Caco-2 (cell line): Measurements from ENCODE around the gene DIRAS1. TPM values are rescaled to one million over a fixed set of nuclear protein-coding genes. Genes with fewer than 3 reads are reported as not detected.

ENCODE experiments used
- BruUV-seq: library from RNA; stranded (reverse); fragments of 400-500 nt; replicated peaks from 2 replicates; lab custom pipeline; 2021; lab: Mats Ljungman, UMichigan
- CTCF ChIA-PET: fragments of 300-600 bp; sonication (Branson Sonifier 250); formaldehyde crosslinking; loops from one replicate; lab custom pipeline; 2022; ENCODE audit warnings: antibody characterized with exemption; lab: Charles Lee
- POLR2A ChIA-PET: fragments of 300-600 bp; sonication (Branson Sonifier 250); formaldehyde crosslinking; loops from one replicate; lab custom pipeline; 2022; ENCODE audit warnings: antibody characterized with exemption; lab: Charles Lee
- DNase-seq, 2 experiments: peaks; one replicate each; pipeline versions ENCODE4 v3.0.0 to v3.0.0-alpha.2; 2020 to 2022
- H3K27me3 ChIP-seq: replicated peaks from 2 replicates; pipeline ENCODE4 v1.6.0; 2011; ENCODE audit warnings: low read length; ENCODE audit not compliant: control insufficient read depth, insufficient read depth
- H3K36me3 ChIP-seq: 2 replicates; pipeline ENCODE4 v1.5.1; 2011; ENCODE audit warnings: low read length; ENCODE audit not compliant: control insufficient read depth, insufficient read depth
- H3K4me1 ChIP-seq: fragments of 250-450 bp; sonication (Bioruptor Pico); 2 replicates; pipeline ENCODE4 v1.5.1; 2020; ENCODE audit warnings: mild to moderate bottlenecking
- H3K4me3 ChIP-seq: 2 replicates; pipeline ENCODE4 v1.5.1; 2011; ENCODE audit warnings: low read depth, mild to moderate bottlenecking, control low read depth, low read length
- H3K9me3 ChIP-seq: fragments of 250-450 bp; sonication (Bioruptor Pico); 2 replicates; pipeline ENCODE4 v1.5.1; 2020; ENCODE audit warnings: mild to moderate bottlenecking, moderate library complexity
- H3K27ac Mint-ChIP-seq: one replicate; pipeline ENCODE4 v1.8.0; 2022; ENCODE audit warnings: mixed read lengths; ENCODE audit not compliant: unreplicated experiment
- H3K27me3 Mint-ChIP-seq: one replicate; pipeline ENCODE4 v1.8.0; 2022; ENCODE audit warnings: mixed read lengths; ENCODE audit not compliant: insufficient read depth, unreplicated experiment
- H3K36me3 Mint-ChIP-seq: one replicate; pipeline ENCODE4 v1.8.0; 2022; ENCODE audit warnings: mild to moderate bottlenecking, mixed read lengths; ENCODE audit not compliant: insufficient read depth, unreplicated experiment
- H3K4me1 Mint-ChIP-seq: one replicate; pipeline ENCODE4 v1.8.0; 2022; ENCODE audit warnings: low read depth, mixed read lengths; ENCODE audit not compliant: unreplicated experiment
- H3K4me3 Mint-ChIP-seq: one replicate; pipeline ENCODE4 v1.8.0; 2022; ENCODE audit warnings: mild to moderate bottlenecking, moderate library complexity, mixed read lengths; ENCODE audit not compliant: unreplicated experiment
- H3K9me3 Mint-ChIP-seq: one replicate; pipeline ENCODE4 v1.8.0; 2022; ENCODE audit warnings: mixed read lengths; ENCODE audit not compliant: unreplicated experiment
- intact Hi-C: fragments of 100-400 bp; cut with micrococcal nuclease; formaldehyde crosslinking; loops from one replicate; pipeline ENCODE4 v1.10.0; 2022; ENCODE audit not compliant: unreplicated experiment
- total RNA-seq: library from RNA; stranded (reverse); gene quantifications from 2 replicates; pipeline ENCODE4 v1.2.3, GENCODE V29; 2022
- TF ChIP-seq, protein P1 (sequence below), 2 experiments: fragments of 200-600 bp in 1 of 2; IDR thresholded peaks; 1 replicate in 1 of 2; 2 replicates in 1 of 2; pipeline versions ENCODE4 v1.5.1 to v1.8.0; 2011 to 2022; ENCODE audit warnings: antibody characterized with exemption in 1 of 2, control low read depth in 1 of 2, inconsistent platforms in 1 of 2, low read depth in 1 of 2, low read length in 1 of 2, mild to moderate bottlenecking in 1 of 2, moderate library complexity in 1 of 2; ENCODE audit not compliant: insufficient read depth in 1 of 2, severe bottlenecking in 1 of 2, unreplicated experiment in 1 of 2

DIRAS1 gene
- total RNA-seq, 1 experiment from 2014 or later = 2.3 TPM

- no peaks in the 10 kb centered on the region; the same call in 1 of the 2 replicates for H3K36me3 ChIP-seq
- H3K36me3 Mint-ChIP-seq = peaks cover 80% of the 10 kb centered on the region
- no peak overlapping the region for H3K27ac Mint-ChIP-seq
- H3K4me3 ChIP-seq = no peak overlapping the region
- no peaks in the 10 kb centered on the region for H3K4me1 Mint-ChIP-seq
- TF ChIP-seq, protein P1, sequence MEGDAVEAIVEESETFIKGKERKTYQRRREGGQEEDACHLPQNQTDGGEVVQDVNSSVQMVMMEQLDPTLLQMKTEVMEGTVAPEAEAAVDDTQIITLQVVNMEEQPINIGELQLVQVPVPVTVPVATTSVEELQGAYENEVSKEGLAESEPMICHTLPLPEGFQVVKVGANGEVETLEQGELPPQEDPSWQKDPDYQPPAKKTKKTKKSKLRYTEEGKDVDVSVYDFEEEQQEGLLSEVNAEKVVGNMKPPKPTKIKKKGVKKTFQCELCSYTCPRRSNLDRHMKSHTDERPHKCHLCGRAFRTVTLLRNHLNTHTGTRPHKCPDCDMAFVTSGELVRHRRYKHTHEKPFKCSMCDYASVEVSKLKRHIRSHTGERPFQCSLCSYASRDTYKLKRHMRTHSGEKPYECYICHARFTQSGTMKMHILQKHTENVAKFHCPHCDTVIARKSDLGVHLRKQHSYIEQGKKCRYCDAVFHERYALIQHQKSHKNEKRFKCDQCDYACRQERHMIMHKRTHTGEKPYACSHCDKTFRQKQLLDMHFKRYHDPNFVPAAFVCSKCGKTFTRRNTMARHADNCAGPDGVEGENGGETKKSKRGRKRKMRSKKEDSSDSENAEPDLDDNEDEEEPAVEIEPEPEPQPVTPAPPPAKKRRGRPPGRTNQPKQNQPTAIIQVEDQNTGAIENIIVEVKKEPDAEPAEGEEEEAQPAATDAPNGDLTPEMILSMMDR (IDR thresholded peaks at IDR 0.05; ENCODE audit: insufficient read depth in 1 of 2, low read depth in 1 of 2, low read length in 1 of 2, severe bottlenecking in 1 of 2, unreplicated experiment in 1 of 2) = no peak
- H3K27me3 Mint-ChIP-seq = no peaks in the 10 kb centered on the region
- no peaks in the 10 kb centered on the region for H3K9me3 Mint-ChIP-seq
- intact Hi-C loops = no loop called here
- no peaks in the 10 kb centered on the region for H3K9me3 ChIP-seq
- H3K4me3 Mint-ChIP-seq = no peak overlapping the region
- H3K4me1 ChIP-seq = no peaks in the 10 kb centered on the region
- DNase-seq = no peak
- BruUV-seq = no TSS peak
- no peaks in the 10 kb centered on the region for H3K27me3 ChIP-seq
- POLR2A ChIA-PET = no interaction called here
- CTCF ChIA-PET = no interaction called here
Measured at GRCh38 chr19:2759965-2760364, 38.8 kb upstream of the DIRAS1 start.

DNA sequence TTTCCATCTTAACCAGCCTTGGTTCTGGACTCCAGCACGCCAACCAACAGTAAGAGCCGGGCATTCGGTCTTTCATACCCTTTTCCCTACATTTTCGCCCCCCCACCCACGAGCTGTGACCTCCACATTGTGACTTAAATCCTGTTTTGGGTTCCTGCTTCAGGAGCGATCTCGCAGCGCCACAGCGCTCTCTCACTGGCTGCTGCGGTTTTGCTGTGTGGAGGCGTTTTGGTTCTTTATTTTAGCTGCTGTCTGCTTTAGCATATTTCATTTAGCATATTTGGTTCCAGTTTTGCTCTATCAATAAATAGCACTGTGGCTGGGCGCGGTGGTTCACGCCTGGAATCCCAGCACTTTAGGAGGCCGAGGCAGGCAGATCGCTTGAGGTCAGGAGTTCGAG lies 38.2 kb upstream of the DIRAS1 start:
- BruUV-seq = no TSS peak
- H3K27ac Mint-ChIP-seq = no peak overlapping the region
- H3K4me3 Mint-ChIP-seq = no peak overlapping the region
- no peaks in the 10 kb centered on the region for H3K27me3 ChIP-seq
- no peaks in the 10 kb centered on the region for H3K9me3 ChIP-seq
- H3K9me3 Mint-ChIP-seq = no peaks in the 10 kb centered on the region
- no peak for DNase-seq
- no peaks in the 10 kb centered on the region for H3K4me1 Mint-ChIP-seq
- no peaks in the 10 kb centered on the region; the same call in 1 of the 2 replicates for H3K36me3 ChIP-seq
- peaks cover 78% of the 10 kb centered on the region for H3K36me3 Mint-ChIP-seq
- no peaks in the 10 kb centered on the region for H3K27me3 Mint-ChIP-seq
- intact Hi-C loops = no loop called here
- ChIA-PET POLR2A (no interaction called here), CTCF (no interaction called here)
- TF ChIP-seq, protein P1 (IDR thresholded peaks at IDR 0.05; ENCODE audit: insufficient read depth in 1 of 2, low read depth in 1 of 2, low read length in 1 of 2, severe bottlenecking in 1 of 2, unreplicated experiment in 1 of 2) = no peak
- no peaks in the 10 kb centered on the region for H3K4me1 ChIP-seq
- no peak overlapping the region for H3K4me3 ChIP-seq

GRCh38 chr19:2758601-2759313 lies 37.6 kb upstream of the DIRAS1 start:
- BruUV-seq = no TSS peak
- ChIA-PET CTCF (no interaction called here), POLR2A (interaction anchor here (0.7 kb wide), 1 partner anchor 19 kb away, joined by 3 read pairs; no protein-coding TSS in a partner anchor)
- Mint-ChIP-seq H3K9me3 (no peaks in the 10 kb centered on the region), H3K36me3 (peaks cover 82% of the 10 kb centered on the region), H3K4me1 (no peaks in the 10 kb centered on the region), H3K4me3 (no peak overlapping the region), H3K27ac (no peak overlapping the region), H3K27me3 (no peaks in the 10 kb centered on the region)
- no peaks in the 10 kb centered on the region for H3K4me1 ChIP-seq
- no peaks in the 10 kb centered on the region; the same call in 1 of the 2 replicates for H3K36me3 ChIP-seq
- TF ChIP-seq, protein P1 (IDR thresholded peaks at IDR 0.05; ENCODE audit: insufficient read depth in 1 of 2, low read depth in 1 of 2, low read length in 1 of 2, severe bottlenecking in 1 of 2, unreplicated experiment in 1 of 2) = no peak
- H3K27me3 ChIP-seq = no peaks in the 10 kb centered on the region
- H3K4me3 ChIP-seq = no peak overlapping the region
- DNase-seq = no peak
- no peaks in the 10 kb centered on the region for H3K9me3 ChIP-seq
- intact Hi-C loops = no loop called here
